DOHH2 (cell line): ENCODE results near the gene CHD9.

ENCODE experiments used
- H3F3A ChIP-seq: fragments of 200-600 bp; sonication (generic), shearing (Covaris generic); 2 replicates; pipeline ENCODE4 v1.6.0; 2016; ENCODE audit warnings: antibody characterized with exemption, mild to moderate bottlenecking; ENCODE audit not compliant: control insufficient read depth, insufficient read depth
- H3K27ac ChIP-seq: fragments of 200-600 bp; sonication (generic); 2 replicates; pipeline ENCODE4 v1.5.1; 2014; ENCODE audit warnings: low read depth, mild to moderate bottlenecking, low read length, moderate library complexity
- H3K27me3 ChIP-seq: fragments of 200-600 bp; sonication (generic); 2 replicates; pipeline ENCODE4 v1.6.1; 2014; ENCODE audit warnings: mild to moderate bottlenecking, low read length, mixed read lengths; ENCODE audit not compliant: control insufficient read depth
- H3K36me3 ChIP-seq: fragments of 200-600 bp; sonication (generic); 2 replicates; pipeline ENCODE4 v1.6.1; 2014; ENCODE audit warnings: mild to moderate bottlenecking, low read length, moderate library complexity, mixed read lengths; ENCODE audit not compliant: control insufficient read depth
- H3K4me1 ChIP-seq: fragments of 200-600 bp; sonication (generic); 2 replicates; pipeline ENCODE4 v1.6.1; 2014; ENCODE audit warnings: mild to moderate bottlenecking, low read length, mixed read lengths; ENCODE audit not compliant: control insufficient read depth
- H3K4me2 ChIP-seq: fragments of 200-600 bp; sonication (generic); 2 replicates; pipeline ENCODE4 v1.6.0; 2014; ENCODE audit warnings: mild to moderate bottlenecking, low read length, moderate library complexity
- H3K4me3 ChIP-seq: fragments of 200-600 bp; sonication (generic); 2 replicates; pipeline ENCODE4 v1.5.1; 2014; ENCODE audit warnings: mild to moderate bottlenecking, low read length, mixed read lengths
- H3K79me2 ChIP-seq: fragments of 200-600 bp; sonication (generic); 2 replicates; pipeline ENCODE4 v1.6.1; 2014; ENCODE audit warnings: mild to moderate bottlenecking, low read length, mixed read lengths; ENCODE audit not compliant: control insufficient read depth
- H3K9me2 ChIP-seq: fragments of 200-600 bp; sonication (generic); replicated peaks from 2 replicates; pipeline ENCODE4 v1.6.1; 2014; ENCODE audit warnings: mild to moderate bottlenecking, low read length, mixed read lengths; ENCODE audit not compliant: control insufficient read depth
- H3K9me3 ChIP-seq: fragments of 200-600 bp; sonication (generic); 2 replicates; pipeline ENCODE4 v1.6.1; 2014; ENCODE audit warnings: antibody characterized with exemption, low read length, mixed read lengths; ENCODE audit not compliant: control insufficient read depth, insufficient read depth
- H4K20me1 ChIP-seq: fragments of 200-600 bp; sonication (generic); 2 replicates; pipeline ENCODE4 v1.6.0; 2014; ENCODE audit warnings: low read depth, mild to moderate bottlenecking, antibody characterized with exemption, low read length, moderate library complexity; ENCODE audit not compliant: control insufficient read depth, insufficient read depth
- CTCF ChIP-seq: fragments of 200-600 bp; sonication (generic); IDR thresholded peaks from one replicate; pipeline ENCODE4 v1.5.1; 2014; ENCODE audit warnings: antibody characterized with exemption, mild to moderate bottlenecking, low read depth, low read length; ENCODE audit not compliant: poor library complexity, severe bottlenecking
- EZH2phosphoT487 ChIP-seq: fragments of 200-600 bp; sonication (generic); IDR thresholded peaks from 2 replicates; pipeline ENCODE4 v1.6.1; 2017; ENCODE audit warnings: borderline replicate concordance, mild to moderate bottlenecking, antibody characterized with exemption, low read length, moderate library complexity, mixed read lengths

The CHD9 gene

DNA sequence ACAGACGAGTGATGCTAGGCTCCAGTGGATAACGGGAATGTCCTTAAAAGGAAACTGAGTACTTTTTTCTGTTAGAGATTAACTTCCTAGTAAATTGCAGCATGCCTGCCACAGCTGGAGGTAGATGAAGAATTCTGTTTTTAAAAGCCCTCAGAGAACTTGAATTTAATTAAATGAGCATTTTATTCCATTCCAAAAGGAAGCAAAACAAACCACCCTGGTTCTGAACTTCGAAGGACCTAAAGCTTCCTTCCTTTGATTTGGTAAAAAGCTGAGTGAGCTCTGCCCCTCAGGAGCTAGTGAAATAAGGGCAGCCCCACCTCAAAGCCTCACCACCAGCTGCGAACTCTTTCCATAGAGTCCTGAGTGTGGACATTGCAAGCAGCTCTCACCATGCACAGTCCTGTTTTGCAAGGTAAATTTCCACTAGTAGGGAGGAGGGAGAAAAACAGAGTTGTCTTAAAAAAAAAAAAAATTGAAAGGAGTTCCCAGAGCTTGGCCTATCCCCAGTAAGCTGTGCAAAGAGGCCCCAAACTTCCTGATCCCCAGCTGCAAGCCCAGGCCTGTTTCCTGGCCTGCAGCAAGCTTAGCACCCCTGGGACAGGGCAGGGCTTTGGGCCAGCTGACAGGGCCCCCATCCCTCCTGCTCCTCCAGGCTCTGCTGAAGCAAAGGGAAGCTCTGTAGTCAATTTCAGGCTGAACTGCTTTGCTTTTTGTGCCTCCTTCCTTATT lies 13.3 kb upstream of the CHD9 start:
- H3K27ac ChIP-seq = no peak overlapping the region
- H4K20me1 ChIP-seq = no peaks in the 10 kb centered on the region
- H3K36me3 ChIP-seq = no peaks in the 10 kb centered on the region
- no peaks in the 10 kb centered on the region for H3K9me2 ChIP-seq
- no peak for TF ChIP-seq EZH2phosphoT487
- no peak for TF ChIP-seq CTCF
- no peak overlapping the region for H3K4me2 ChIP-seq
- no peaks in the 10 kb centered on the region for H3K79me2 ChIP-seq
- no peaks in the 10 kb centered on the region for H3F3A ChIP-seq
- H3K4me1 ChIP-seq = peaks cover 9% of the 10 kb centered on the region
- H3K4me3 ChIP-seq = no peak overlapping the region
- peaks cover 22% of the 10 kb centered on the region for H3K27me3 ChIP-seq
- H3K9me3 ChIP-seq = no peaks in the 10 kb centered on the region

GRCh38 chr16:53042235-53042701 lies 12.5 kb upstream of the CHD9 start:
- Histone ChIP-seq H3K27me3 (peaks cover 22% of the 10 kb centered on the region), H3K4me2 (no peak overlapping the region), H3K36me3 (no peaks in the 10 kb centered on the region), H3F3A (no peaks in the 10 kb centered on the region), H4K20me1 (no peaks in the 10 kb centered on the region), H3K9me2 (no peaks in the 10 kb centered on the region), H3K27ac (no peak overlapping the region), H3K79me2 (no peaks in the 10 kb centered on the region), H3K9me3 (no peaks in the 10 kb centered on the region), H3K4me3 (no peak overlapping the region), H3K4me1 (peaks cover 9% of the 10 kb centered on the region)
- TF ChIP-seq EZH2phosphoT487 (no peak), CTCF (no peak)

GRCh38 chr16:53043428-53043831 lies 11.4 kb upstream of the CHD9 start:
- peaks cover 22% of the 10 kb centered on the region for H3K27me3 ChIP-seq
- no peak for TF ChIP-seq EZH2phosphoT487
- TF ChIP-seq CTCF = no peak
- no peaks in the 10 kb centered on the region for H4K20me1 ChIP-seq
- H3K4me2 ChIP-seq = no peak overlapping the region
- no peaks in the 10 kb centered on the region for H3K9me3 ChIP-seq
- no peaks in the 10 kb centered on the region for H3F3A ChIP-seq
- no peaks in the 10 kb centered on the region for H3K79me2 ChIP-seq
- no peaks in the 10 kb centered on the region for H3K9me2 ChIP-seq
- no peaks in the 10 kb centered on the region for H3K36me3 ChIP-seq
- H3K4me3 ChIP-seq = no peak overlapping the region
- H3K4me1 ChIP-seq = peaks cover 9% of the 10 kb centered on the region
- no peak overlapping the region for H3K27ac ChIP-seq
